Stimulated activated CD8-positive, alpha-beta memory T cell treated with anti-CD3 and anti-CD28 coated beads, Interleukin-12 subunit alpha, Interleukin-12 subunit beta, amount 100 ng/mL, for 1 hour (primary cell): ENCODE results near the gene NT5C1B.
A peak's percentile ranks its signal among the peaks of the same experiment; 100 is the strongest.

Experiments used
- DNase-seq: peaks from one replicate; pipeline ENCODE4 v3.0.0-alpha.2; 2020; ENCODE audit warnings: low read depth

The NT5C1B gene

GRCh38 chr2:18551169-18551568 is 38.2 kb downstream of the NT5C1B start:
- no peak for DNase-seq

GRCh38 chr2:18550433-18550832 is 38.9 kb downstream of the NT5C1B start:
- no peak for DNase-seq

GRCh38 chr2:18549083-18549482 is 40.3 kb downstream of the NT5C1B start:
- no peak for DNase-seq

GRCh38 chr2:18548621-18549020 is 40.7 kb downstream of the NT5C1B start:
- no peak for DNase-seq

GRCh38 chr2:18546567-18546966 is 42.8 kb downstream of the NT5C1B start:
- no peak for DNase-seq

GRCh38 chr2:18545384-18545783 is 44.0 kb downstream of the NT5C1B start:
- no peak for DNase-seq

- no peak for DNase-seq
Measured at GRCh38 chr2:18544171-18544570, 45.2 kb downstream of the NT5C1B start.

GRCh38 chr2:18540872-18541271 is 48.5 kb downstream of the NT5C1B start:
- DNase-seq = no peak

GRCh38 chr2:18536697-18537096 is 52.7 kb downstream of the NT5C1B start:
- DNase-seq = no peak

- DNase-seq = no peak
Measured at GRCh38 chr2:18536100-18536499, 53.3 kb downstream of the NT5C1B start.

- DNase-seq = no peak
Measured at GRCh38 chr2:18531194-18531593, 58.2 kb downstream of the NT5C1B start.

- no peak for DNase-seq
Measured at GRCh38 chr2:18527822-18528221, 61.5 kb downstream of the NT5C1B start.

- DNase-seq = no peak
Measured at GRCh38 chr2:18527326-18527725, 62.0 kb downstream of the NT5C1B start.

- DNase-seq = no peak
Measured at GRCh38 chr2:18526429-18526828, 62.9 kb downstream of the NT5C1B start.

- no peak for DNase-seq
Measured at GRCh38 chr2:18525852-18526251, 63.5 kb downstream of the NT5C1B start.

GRCh38 chr2:18525236-18525635 is 64.1 kb downstream of the NT5C1B start:
- DNase-seq = no peak

- DNase-seq = no peak
Measured at GRCh38 chr2:18522484-18523146, 66.8 kb downstream of the NT5C1B start.

GRCh38 chr2:18520451-18521425 is 68.6 kb downstream of the NT5C1B start:
- peak; percentile 60 for DNase-seq

GRCh38 chr2:18519914-18520450 is 69.4 kb downstream of the NT5C1B start:
- no peak for DNase-seq

GRCh38 chr2:18518116-18519111 is 71.0 kb downstream of the NT5C1B start:
- no peak for DNase-seq

GRCh38 chr2:18517386-18517785 is 72.0 kb downstream of the NT5C1B start:
- no peak for DNase-seq

GRCh38 chr2:18516112-18516511 is 73.3 kb downstream of the NT5C1B start:
- no peak for DNase-seq
